Measurements from ENCODE around the gene ARL4D.
"Not testable (repeated sequence)": the region's sequence is repeated elsewhere in the genome, so short reads cannot be mapped to it uniquely, and the experiment has no call there.

ARL4D gene

GRCh38 chr17:43360739-43361505 is 37.9 kb upstream of the ARL4D start:
- Histone ChIP-seq H3K27ac (ENCODE audit: low read length) (peak overlapping the region; percentile 92), H3K36me3 (ENCODE audit: control insufficient read depth in 1 of 2, insufficient read depth in 2 of 2, low read length in 2 of 2) (no peaks in the 10 kb centered on the region), H3K9me3 (ENCODE audit: control insufficient read depth in 1 of 2, low read length in 2 of 2) (no peaks in the 10 kb centered on the region), H3K27me3 (ENCODE audit: low read depth, low read length) (no peaks in the 10 kb centered on the region), H3K4me1 (ENCODE audit: control insufficient read depth in 1 of 2, insufficient read depth in 2 of 2, low read length in 2 of 2) (peaks cover 6 to 7% of the 10 kb centered on the region in 2 donors), H3K4me3 (ENCODE audit: low read depth in 1 of 2, low read length in 2 of 2) (peak overlapping the region; percentile 31 to 85)

GRCh38 chr17:43363181-43363925 is 35.4 kb upstream of the ARL4D start:
- H3K27ac ChIP-seq (ENCODE audit: low read length): no peak overlapping the region
- H3K36me3 ChIP-seq (ENCODE audit: control insufficient read depth in 1 of 2, insufficient read depth in 2 of 2, low read length in 2 of 2): no peaks in the 10 kb centered on the region
- no peak overlapping the region for H3K4me3 ChIP-seq (ENCODE audit: low read depth in 1 of 2, low read length in 2 of 2)
- H3K27me3 ChIP-seq (ENCODE audit: low read depth, low read length): no peaks in the 10 kb centered on the region
- no peaks in the 10 kb centered on the region for H3K9me3 ChIP-seq (ENCODE audit: control insufficient read depth in 1 of 2, low read length in 2 of 2)
- H3K4me1 ChIP-seq (ENCODE audit: control insufficient read depth in 1 of 2, insufficient read depth in 2 of 2, low read length in 2 of 2): peaks cover 7 to 16% of the 10 kb centered on the region in 2 donors

GRCh38 chr17:43363926-43364285 is 34.9 kb upstream of the ARL4D start:
- H3K4me3 ChIP-seq (ENCODE audit: low read depth in 1 of 2, low read length in 2 of 2): no peak overlapping the region
- no peaks in the 10 kb centered on the region for H3K9me3 ChIP-seq (ENCODE audit: control insufficient read depth in 1 of 2, low read length in 2 of 2)
- no peaks in the 10 kb centered on the region for H3K36me3 ChIP-seq (ENCODE audit: control insufficient read depth in 1 of 2, insufficient read depth in 2 of 2, low read length in 2 of 2)
- H3K27ac ChIP-seq (ENCODE audit: low read length): no peak overlapping the region
- H3K4me1 ChIP-seq (ENCODE audit: control insufficient read depth in 1 of 2, insufficient read depth in 2 of 2, low read length in 2 of 2): peaks cover 7 to 16% of the 10 kb centered on the region in 2 donors
- no peaks in the 10 kb centered on the region for H3K27me3 ChIP-seq (ENCODE audit: low read depth, low read length)

- Histone ChIP-seq H3K9me3 (ENCODE audit: control insufficient read depth in 1 of 2, low read length in 2 of 2) (no peaks in the 10 kb centered on the region), H3K27ac (ENCODE audit: low read length) (no peak overlapping the region), H3K27me3 (ENCODE audit: low read depth, low read length) (no peaks in the 10 kb centered on the region), H3K4me1 (ENCODE audit: control insufficient read depth in 1 of 2, insufficient read depth in 2 of 2, low read length in 2 of 2) (peaks cover 0 to 20% of the 10 kb centered on the region in 2 donors), H3K4me3 (ENCODE audit: low read depth in 1 of 2, low read length in 2 of 2) (no peak overlapping the region), H3K36me3 (ENCODE audit: control insufficient read depth in 1 of 2, insufficient read depth in 2 of 2, low read length in 2 of 2) (no peaks in the 10 kb centered on the region)
Measured at GRCh38 chr17:43365356-43365755, 33.4 kb upstream of the ARL4D start.

GRCh38 chr17:43365921-43366320 is 32.9 kb upstream of the ARL4D start:
- H3K4me1 ChIP-seq (ENCODE audit: control insufficient read depth in 1 of 2, insufficient read depth in 2 of 2, low read length in 2 of 2): peaks cover 0 to 20% of the 10 kb centered on the region in 2 donors
- H3K27ac ChIP-seq (ENCODE audit: low read length); H3K36me3 ChIP-seq (ENCODE audit: control insufficient read depth in 1 of 2, insufficient read depth in 2 of 2, low read length in 2 of 2); H3K9me3 ChIP-seq (ENCODE audit: control insufficient read depth in 1 of 2, low read length in 2 of 2); H3K4me3 ChIP-seq (ENCODE audit: low read depth in 1 of 2, low read length in 2 of 2); H3K27me3 ChIP-seq (ENCODE audit: low read depth, low read length): not testable (repeated sequence)

- no peaks in the 10 kb centered on the region for H3K9me3 ChIP-seq (ENCODE audit: control insufficient read depth in 1 of 2, low read length in 2 of 2)
- H3K27ac ChIP-seq (ENCODE audit: low read length): peak overlapping the region; percentile 98
- peak overlapping the region in 1 of 2 donors; percentile 68 for H3K4me3 ChIP-seq (ENCODE audit: low read depth in 1 of 2, low read length in 2 of 2)
- peaks cover 0 to 22% of the 10 kb centered on the region in 2 donors for H3K4me1 ChIP-seq (ENCODE audit: control insufficient read depth in 1 of 2, insufficient read depth in 2 of 2, low read length in 2 of 2)
- H3K27me3 ChIP-seq (ENCODE audit: low read depth, low read length): no peaks in the 10 kb centered on the region
- H3K36me3 ChIP-seq (ENCODE audit: control insufficient read depth in 1 of 2, insufficient read depth in 2 of 2, low read length in 2 of 2): no peaks in the 10 kb centered on the region
Measured at GRCh38 chr17:43366891-43367736, 31.7 kb upstream of the ARL4D start.

GRCh38 chr17:43367737-43368242 is 31.0 kb upstream of the ARL4D start:
- no peaks in the 10 kb centered on the region for H3K36me3 ChIP-seq (ENCODE audit: control insufficient read depth in 1 of 2, insufficient read depth in 2 of 2, low read length in 2 of 2)
- no peaks in the 10 kb centered on the region for H3K27me3 ChIP-seq (ENCODE audit: low read depth, low read length)
- H3K9me3 ChIP-seq (ENCODE audit: control insufficient read depth in 1 of 2, low read length in 2 of 2): no peaks in the 10 kb centered on the region
- peaks cover 0 to 25% of the 10 kb centered on the region in 2 donors for H3K4me1 ChIP-seq (ENCODE audit: control insufficient read depth in 1 of 2, insufficient read depth in 2 of 2, low read length in 2 of 2)
- H3K4me3 ChIP-seq (ENCODE audit: low read depth in 1 of 2, low read length in 2 of 2): peak overlapping the region; percentile 52 to 68
- H3K27ac ChIP-seq (ENCODE audit: low read length): peak overlapping the region; percentile 98

GRCh38 chr17:43368740-43369506 is 29.9 kb upstream of the ARL4D start:
- Histone ChIP-seq H3K27me3 (ENCODE audit: low read depth, low read length) (no peaks in the 10 kb centered on the region), H3K9me3 (ENCODE audit: control insufficient read depth in 1 of 2, low read length in 2 of 2) (no peaks in the 10 kb centered on the region), H3K4me3 (ENCODE audit: low read depth in 1 of 2, low read length in 2 of 2) (peak overlapping the region; percentile 64 to 68), H3K4me1 (ENCODE audit: control insufficient read depth in 1 of 2, insufficient read depth in 2 of 2, low read length in 2 of 2) (peaks cover 0 to 25% of the 10 kb centered on the region in 2 donors), H3K36me3 (ENCODE audit: control insufficient read depth in 1 of 2, insufficient read depth in 2 of 2, low read length in 2 of 2) (no peaks in the 10 kb centered on the region), H3K27ac (ENCODE audit: low read length) (peak overlapping the region; percentile 98)

- H3K9me3 ChIP-seq (ENCODE audit: control insufficient read depth in 1 of 2, low read length in 2 of 2): no peaks in the 10 kb centered on the region
- peaks cover 0 to 25% of the 10 kb centered on the region in 2 donors for H3K4me1 ChIP-seq (ENCODE audit: control insufficient read depth in 1 of 2, insufficient read depth in 2 of 2, low read length in 2 of 2)
- H3K27me3 ChIP-seq (ENCODE audit: low read depth, low read length): no peaks in the 10 kb centered on the region
- H3K36me3 ChIP-seq (ENCODE audit: control insufficient read depth in 1 of 2, insufficient read depth in 2 of 2, low read length in 2 of 2): no peaks in the 10 kb centered on the region
- peak overlapping the region; percentile 98 for H3K27ac ChIP-seq (ENCODE audit: low read length)
- peak overlapping the region in 1 of 2 donors; percentile 68 for H3K4me3 ChIP-seq (ENCODE audit: low read depth in 1 of 2, low read length in 2 of 2)
Measured at GRCh38 chr17:43369986-43370385, 28.8 kb upstream of the ARL4D start.

GRCh38 chr17:43371227-43371821 is 27.5 kb upstream of the ARL4D start:
- H3K27me3 ChIP-seq (ENCODE audit: low read depth, low read length): no peaks in the 10 kb centered on the region
- H3K4me3 ChIP-seq (ENCODE audit: low read depth in 1 of 2, low read length in 2 of 2): no peak overlapping the region
- no peak overlapping the region for H3K27ac ChIP-seq (ENCODE audit: low read length)
- no peaks in the 10 kb centered on the region for H3K36me3 ChIP-seq (ENCODE audit: control insufficient read depth in 1 of 2, insufficient read depth in 2 of 2, low read length in 2 of 2)
- no peaks in the 10 kb centered on the region for H3K9me3 ChIP-seq (ENCODE audit: control insufficient read depth in 1 of 2, low read length in 2 of 2)
- H3K4me1 ChIP-seq (ENCODE audit: control insufficient read depth in 1 of 2, insufficient read depth in 2 of 2, low read length in 2 of 2): peaks cover 0 to 25% of the 10 kb centered on the region in 2 donors

Data from muscle layer of duodenum (tissue), 2 donors.